Measurements from ENCODE around the gene ADGRD2.

Gene ADGRD2

GRCh38 chr9:124495126-124496074, 45.1 kb downstream of the ADGRD2 start:
- DNase-seq (ENCODE audit: low spot score): no peak
- H3K4me3 ChIP-seq: no peak overlapping the region
- no peak overlapping the region for H3K27ac ChIP-seq

GRCh38 chr9:124496075-124496449, 45.8 kb downstream of the ADGRD2 start:
- DNase-seq (ENCODE audit: low spot score): no peak
- Histone ChIP-seq H3K27ac (no peak overlapping the region), H3K4me3 (no peak overlapping the region)
- TF ChIP-seq CTCF (IDR thresholded peaks at IDR 0.05): no peak

More at GRCh38 chr9:124495126-124496074, 45.1 kb downstream of the ADGRD2 start:
- no peak for TF ChIP-seq CTCF (IDR thresholded peaks at IDR 0.05)

GRCh38 chr9:124496463-124496862, 46.2 kb downstream of the ADGRD2 start:
- Histone ChIP-seq H3K27ac (no peak overlapping the region), H3K4me3 (no peak overlapping the region)
- TF ChIP-seq CTCF (IDR thresholded peaks at IDR 0.05): no peak
- DNase-seq (ENCODE audit: low spot score): no peak

- Histone ChIP-seq H3K4me3 (no peak overlapping the region), H3K27ac (no peak overlapping the region)
- TF ChIP-seq CTCF (IDR thresholded peaks at IDR 0.05): no peak
- no peak for DNase-seq (ENCODE audit: low spot score)
Measured at GRCh38 chr9:124497441-124497840, 47.2 kb downstream of the ADGRD2 start.

- no peak for DNase-seq (ENCODE audit: low spot score)
- no peak for TF ChIP-seq CTCF (IDR thresholded peaks at IDR 0.05)
- Histone ChIP-seq H3K27ac (no peak overlapping the region), H3K4me3 (no peak overlapping the region)
Measured at GRCh38 chr9:124498040-124498439, 47.8 kb downstream of the ADGRD2 start.

- TF ChIP-seq CTCF (IDR thresholded peaks at IDR 0.05): no peak
- no peak for DNase-seq (ENCODE audit: low spot score)
- Histone ChIP-seq H3K27ac (no peak overlapping the region), H3K4me3 (no peak overlapping the region)
Measured at GRCh38 chr9:124498499-124499146, 48.4 kb downstream of the ADGRD2 start.

All from coronary artery (tissue), 2 donors.